ENCODE results near the gene RAB11FIP5.

RAB11FIP5 gene

GRCh38 chr2:73091164-73091563 is 21.6 kb downstream of the RAB11FIP5 start:
- TF ChIP-seq CTCF (IDR thresholded peaks at IDR 0.05; ENCODE audit: insufficient read depth, low read depth, low read length, missing control alignments): no peak
- no peak overlapping the region for H3K4me3 ChIP-seq (ENCODE audit: low read depth, low read length)
- DNase-seq (ENCODE audit: low read depth): no peak

GRCh38 chr2:73089270-73090030 is 23.3 kb downstream of the RAB11FIP5 start:
- H3K4me3 ChIP-seq (ENCODE audit: low read depth, low read length): no peak overlapping the region
- no peak for DNase-seq (ENCODE audit: low read depth)
- no peak for TF ChIP-seq CTCF (IDR thresholded peaks at IDR 0.05; ENCODE audit: insufficient read depth, low read depth, low read length, missing control alignments)

DNA sequence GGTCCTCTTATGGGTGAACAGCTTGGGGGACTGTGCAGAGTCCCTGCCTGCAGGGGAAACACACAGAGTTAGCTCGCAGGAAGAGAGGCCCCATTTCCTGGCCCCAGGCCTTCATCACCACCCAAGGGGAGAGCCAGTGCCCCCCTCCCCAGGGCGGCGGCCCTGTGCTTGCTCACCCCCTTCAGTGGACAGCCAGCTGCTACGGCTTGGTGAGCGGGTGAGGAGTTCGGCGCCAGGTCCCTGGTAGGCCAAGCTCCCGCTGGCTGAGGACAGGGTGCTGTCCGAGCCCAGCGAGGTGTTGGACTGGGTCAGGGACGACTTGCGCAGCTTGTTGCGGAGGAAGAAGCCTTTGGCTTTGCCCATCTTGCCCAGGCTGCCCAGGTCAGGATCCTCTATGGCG is 24.0 kb downstream of the RAB11FIP5 start:
- DNase-seq (ENCODE audit: low read depth): no peak
- TF ChIP-seq CTCF (IDR thresholded peaks at IDR 0.05; ENCODE audit: insufficient read depth, low read depth, low read length, missing control alignments): no peak

DNA sequence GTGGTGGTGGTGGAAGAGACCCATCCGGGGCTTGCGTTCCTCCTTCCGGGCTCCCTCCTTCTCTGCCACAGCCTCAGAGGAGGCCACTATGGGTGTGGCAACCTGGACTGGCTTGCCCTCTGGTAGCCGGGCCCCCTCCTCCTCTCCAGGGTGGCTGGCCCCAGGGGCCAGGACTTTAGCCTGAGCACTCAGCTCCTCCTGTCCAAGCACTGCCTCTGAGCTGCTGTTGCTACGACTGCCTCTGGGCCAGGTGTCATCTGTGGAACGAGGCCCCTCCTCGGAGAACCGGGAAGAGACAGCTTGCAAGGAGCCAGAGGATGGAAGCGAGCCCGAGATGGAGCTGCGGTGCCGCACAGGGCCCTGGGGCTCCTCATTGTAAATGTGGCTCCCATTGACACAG is 24.5 kb downstream of the RAB11FIP5 start:
- no peak for TF ChIP-seq CTCF (IDR thresholded peaks at IDR 0.05; ENCODE audit: insufficient read depth, low read depth, low read length, missing control alignments)
- H3K4me3 ChIP-seq (ENCODE audit: low read depth, low read length): no peak overlapping the region
- DNase-seq (ENCODE audit: low read depth): no peak

More for the DNA sequence above, 24.0 kb downstream of the RAB11FIP5 start:
- H3K4me3 ChIP-seq (ENCODE audit: low read depth, low read length): no peak overlapping the region

DNA sequence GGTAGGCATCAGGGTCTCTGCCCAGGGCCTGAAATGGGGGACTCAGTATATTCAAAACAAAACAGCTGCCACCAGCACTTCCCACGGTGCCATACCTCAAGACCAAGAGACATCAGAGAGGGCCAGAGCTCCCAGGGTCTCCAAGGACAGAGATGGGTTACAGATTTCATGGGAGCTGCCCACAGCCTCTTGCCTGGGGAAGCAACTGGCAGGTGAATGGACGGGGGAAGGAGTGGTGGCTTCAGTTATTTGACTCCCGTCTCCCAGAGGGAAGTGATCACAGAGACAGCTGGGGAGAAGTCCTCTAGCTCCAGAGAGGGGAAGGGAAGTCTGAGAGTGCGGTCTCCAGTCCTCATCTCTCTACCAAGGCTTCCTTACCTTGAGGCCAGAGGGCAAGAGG is 25.4 kb downstream of the RAB11FIP5 start:
- no peak for TF ChIP-seq CTCF (IDR thresholded peaks at IDR 0.05; ENCODE audit: insufficient read depth, low read depth, low read length, missing control alignments)
- DNase-seq (ENCODE audit: low read depth): no peak
- no peak overlapping the region for H3K4me3 ChIP-seq (ENCODE audit: low read depth, low read length)

- no peak overlapping the region for H3K4me3 ChIP-seq (ENCODE audit: low read depth, low read length)
- peak; percentile 78 for DNase-seq (ENCODE audit: low read depth)
- TF ChIP-seq CTCF (IDR thresholded peaks at IDR 0.05; ENCODE audit: insufficient read depth, low read depth, low read length, missing control alignments): peak; percentile 96
These were observed 27.1 kb downstream of the RAB11FIP5 start for GRCh38 chr2:73085691-73086090.

GRCh38 chr2:73084971-73085370 is 27.8 kb downstream of the RAB11FIP5 start:
- no peak overlapping the region for H3K4me3 ChIP-seq (ENCODE audit: low read depth, low read length)
- no peak for TF ChIP-seq CTCF (IDR thresholded peaks at IDR 0.05; ENCODE audit: insufficient read depth, low read depth, low read length, missing control alignments)
- DNase-seq (ENCODE audit: low read depth): no peak

Measured in GM12865 (cell line).